Liver (tissue), 9 donors: ENCODE results near the gene MIER1. TPM values are rescaled to one million over a fixed set of nuclear protein-coding genes. Genes with fewer than 3 reads are reported as not detected.
"Not testable (repeated sequence)": the region's sequence is repeated elsewhere in the genome, so short reads cannot be mapped to it uniquely, and the experiment has no call there.

ENCODE experiments used
- DNase-seq: peaks from one replicate; pipeline ENCODE4 v3.0.0-alpha.2; 2017; ENCODE audit warnings: low spot score
- H3K27ac ChIP-seq, 2 donors: one replicate each; pipeline ENCODE4 v1.7.0; 2013; ENCODE audit warnings: inconsistent platforms in 2 of 2, low read length in 2 of 2, control low read depth in 1 of 2, low read depth in 1 of 2, mild to moderate bottlenecking in 1 of 2
- H3K27me3 ChIP-seq, 4 donors: one replicate each; pipeline versions ENCODE4 v1.6.1 to v1.7.0; 2013; ENCODE audit warnings: low read length in 3 of 4, inconsistent platforms in 1 of 4, mild to moderate bottlenecking in 1 of 4, moderate library complexity in 1 of 4; ENCODE audit not compliant: control insufficient read depth in 4 of 4, insufficient read depth in 4 of 4
- H3K36me3 ChIP-seq, 4 donors: one replicate each; pipeline versions ENCODE4 v1.6.1 to v1.7.0; 2013; ENCODE audit warnings: low read length in 3 of 4, mild to moderate bottlenecking in 3 of 4, low read depth in 1 of 4, moderate library complexity in 1 of 4; ENCODE audit not compliant: control insufficient read depth in 4 of 4, insufficient read depth in 3 of 4
- H3K4me1 ChIP-seq, 4 donors: one replicate each; pipeline versions ENCODE4 v1.6.1 to v1.7.0; 2013; ENCODE audit warnings: low read length in 3 of 4, mild to moderate bottlenecking in 3 of 4, moderate library complexity in 1 of 4; ENCODE audit not compliant: control insufficient read depth in 4 of 4, insufficient read depth in 4 of 4
- H3K4me3 ChIP-seq, 3 donors: one replicate each; pipeline versions ENCODE4 v1.6.1 to v1.7.0; 2013; ENCODE audit warnings: low read length in 3 of 3, control low read depth in 1 of 3, low read depth in 1 of 3, mild to moderate bottlenecking in 1 of 3
- H3K9ac ChIP-seq, 2 donors: one replicate each; pipeline ENCODE4 v1.7.0; 2013; ENCODE audit warnings: low read length in 2 of 2, mild to moderate bottlenecking in 2 of 2, moderate library complexity in 2 of 2, control low read depth in 1 of 2, low read depth in 1 of 2
- H3K9me3 ChIP-seq, 4 donors: one replicate each; pipeline versions ENCODE4 v1.6.1 to v1.7.0; 2013; ENCODE audit warnings: low read length in 3 of 4; ENCODE audit not compliant: control insufficient read depth in 4 of 4
- EGR1 ChIP-seq, 2 donors: IDR thresholded peaks; 2 replicates each; pipeline ENCODE4 v1.6.1; 2016 to 2018; ENCODE audit warnings: antibody characterized with exemption in 2 of 2, low read depth in 2 of 2
- FOXA1 ChIP-seq: IDR thresholded peaks from 2 replicates; pipeline ENCODE4 v1.6.1; 2016; ENCODE audit warnings: antibody characterized with exemption
- FOXA2 ChIP-seq: IDR thresholded peaks from 2 replicates; pipeline ENCODE4 v1.6.1; 2016; ENCODE audit warnings: antibody characterized with exemption
- GABPA ChIP-seq, 2 donors: IDR thresholded peaks in 1 of 2; conservative IDR thresholded peaks in 1 of 2; 2 replicates each; pipeline ENCODE4 v1.6.1; 2016; ENCODE audit warnings: antibody characterized with exemption in 2 of 2, mild to moderate bottlenecking in 1 of 2, moderate library complexity in 1 of 2
- JUND ChIP-seq, 2 donors: IDR thresholded peaks; 2 replicates each; pipeline ENCODE4 v1.6.1; 2016; ENCODE audit warnings: antibody characterized with exemption in 2 of 2
- NR2F2 ChIP-seq: IDR thresholded peaks from 2 replicates; pipeline ENCODE4 v1.6.1; 2016; ENCODE audit warnings: antibody characterized with exemption
- REST ChIP-seq: IDR thresholded peaks from 2 replicates; pipeline ENCODE4 v1.6.1; 2016; ENCODE audit warnings: antibody characterized with exemption, mild to moderate bottlenecking
- RXRA ChIP-seq, 2 donors: IDR thresholded peaks; 2 replicates each; pipeline ENCODE4 v1.6.1; 2017 to 2018; ENCODE audit warnings: antibody characterized with exemption in 2 of 2, mild to moderate bottlenecking in 1 of 2
- SP1 ChIP-seq: IDR thresholded peaks from 2 replicates; pipeline ENCODE4 v1.6.1; 2018; ENCODE audit warnings: antibody characterized with exemption, mild to moderate bottlenecking
- TAF1 ChIP-seq: conservative IDR thresholded peaks from 2 replicates; pipeline ENCODE4 v1.6.1; 2016; ENCODE audit warnings: antibody characterized with exemption, mild to moderate bottlenecking
- YY1 ChIP-seq: IDR thresholded peaks from 2 replicates; pipeline ENCODE4 v1.6.1; 2016; ENCODE audit warnings: antibody characterized with exemption, mild to moderate bottlenecking
- WGBS: extraction: QIAGEN DNeasy Blood & Tissue Kit; methylation state at CpG from one replicate; pipeline ENCODE4 v1.1.7; 2013; 5-methylcytosine and 5-hydroxymethylcytosine counted together
- polyA plus RNA-seq, 2 donors: library from polyadenylated mRNA; stranded (reverse) in 1 of 2; unstranded in 1 of 2; fragments of 200-250 nt in 1 of 2; fragments of >200 nt in 1 of 2; fragmentation: Nextera tagmentation in 1 of 2; extraction: Ambion mirVana in 1 of 2; gene quantifications; one replicate each; pipeline versions ENCODE4 v1.2.1 to v1.2.3, GENCODE V29; 2013 to 2015
- total RNA-seq, 2 donors: library from RNA; depleted of rRNA; stranded (reverse); fragments of >200 nt; gene quantifications; one replicate each; pipeline ENCODE4 v1.2.3, GENCODE V29; 2014
- TF ChIP-seq, protein P1 (sequence below): IDR thresholded peaks from 2 replicates; pipeline ENCODE4 v1.6.1; 2016; ENCODE audit warnings: antibody characterized with exemption
- donor health status: healthy.
- donor health status: healthy.
- donor health status: healthy.
- donor health status: healthy.
- donor health status: healthy.

MIER1 gene
- total and polyA plus RNA-seq, 4 donors: 7.3 to 23.2 (median 16.6) TPM

DNA sequence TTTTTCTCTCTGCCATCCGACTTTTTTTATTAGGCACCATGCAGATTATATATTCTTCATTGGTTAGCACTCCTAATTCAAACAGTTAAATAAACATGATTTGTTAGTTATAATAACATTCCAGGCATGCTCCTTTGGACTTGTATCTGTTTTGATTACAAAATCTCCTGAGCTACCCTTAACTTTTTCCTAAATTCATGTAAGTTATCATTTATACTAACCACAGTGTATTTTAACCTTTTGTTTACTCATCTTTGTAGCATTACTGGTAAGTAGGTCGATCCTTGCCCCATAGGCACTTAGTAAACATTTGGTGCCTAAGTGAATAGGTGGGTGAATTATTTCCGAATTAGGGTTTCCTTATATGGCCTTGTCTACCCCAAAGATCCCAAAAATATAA, 43.8 kb downstream of the MIER1 start:
- Histone ChIP-seq H3K4me3 (no peak overlapping the region), H3K27ac (no peak overlapping the region), H3K9me3 (no peaks in the 10 kb centered on the region), H3K27me3 (no peaks in the 10 kb centered on the region), H3K36me3 (peaks cover 0 to 24% (median 21%) of the 10 kb centered on the region in 4 donors), H3K4me1 (peaks cover 0 to 9% (median 4%) of the 10 kb centered on the region in 4 donors), H3K9ac (no peak overlapping the region)
- WGBS: 40% methylated on average over 3 of the region's 3 CpGs
- no peak for TF ChIP-seq GABPA (IDR thresholded peaks at IDR 0.05 in 1 of 2, conservative IDR thresholded peaks at IDR 0.05 in 1 of 2)
- TF ChIP-seq NR2F2: no peak
- no peak for TF ChIP-seq RXRA (IDR thresholded peaks at IDR 0.05)
- no peak for DNase-seq

GRCh38 chr1:66978201-66978600, 53.4 kb downstream of the MIER1 start:
- H3K4me1 ChIP-seq: peaks cover 0 to 24% (median 13%) of the 10 kb centered on the region in 4 donors
- H3K36me3 ChIP-seq: peaks cover 2 to 31% (median 22%) of the 10 kb centered on the region in 4 donors
- H3K4me3 ChIP-seq: no peak overlapping the region
- no peaks in the 10 kb centered on the region for H3K9me3 ChIP-seq
- TF ChIP-seq RXRA (IDR thresholded peaks at IDR 0.05): no peak
- TF ChIP-seq EGR1 (IDR thresholded peaks at IDR 0.05; ENCODE audit: low read depth in 2 of 2): no peak
- no peak for TF ChIP-seq YY1
- TF ChIP-seq NR2F2: no peak
- TF ChIP-seq, protein P1, sequence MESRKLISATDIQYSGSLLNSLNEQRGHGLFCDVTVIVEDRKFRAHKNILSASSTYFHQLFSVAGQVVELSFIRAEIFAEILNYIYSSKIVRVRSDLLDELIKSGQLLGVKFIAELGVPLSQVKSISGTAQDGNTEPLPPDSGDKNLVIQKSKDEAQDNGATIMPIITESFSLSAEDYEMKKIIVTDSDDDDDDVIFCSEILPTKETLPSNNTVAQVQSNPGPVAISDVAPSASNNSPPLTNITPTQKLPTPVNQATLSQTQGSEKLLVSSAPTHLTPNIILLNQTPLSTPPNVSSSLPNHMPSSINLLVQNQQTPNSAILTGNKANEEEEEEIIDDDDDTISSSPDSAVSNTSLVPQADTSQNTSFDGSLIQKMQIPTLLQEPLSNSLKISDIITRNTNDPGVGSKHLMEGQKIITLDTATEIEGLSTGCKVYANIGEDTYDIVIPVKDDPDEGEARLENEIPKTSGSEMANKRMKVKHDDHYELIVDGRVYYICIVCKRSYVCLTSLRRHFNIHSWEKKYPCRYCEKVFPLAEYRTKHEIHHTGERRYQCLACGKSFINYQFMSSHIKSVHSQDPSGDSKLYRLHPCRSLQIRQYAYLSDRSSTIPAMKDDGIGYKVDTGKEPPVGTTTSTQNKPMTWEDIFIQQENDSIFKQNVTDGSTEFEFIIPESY: no peak
- TF ChIP-seq TAF1: no peak
- TF ChIP-seq JUND (IDR thresholded peaks at IDR 0.05): no peak
- no peak for TF ChIP-seq REST
- no peak for TF ChIP-seq FOXA2
- TF ChIP-seq GABPA (IDR thresholded peaks at IDR 0.05 in 1 of 2, conservative IDR thresholded peaks at IDR 0.05 in 1 of 2): no peak
- TF ChIP-seq SP1: no peak
- no peak for TF ChIP-seq FOXA1
- H3K27ac ChIP-seq: no peak overlapping the region
- no peaks in the 10 kb centered on the region for H3K27me3 ChIP-seq
- H3K9ac ChIP-seq: no peak overlapping the region
- DNase-seq: no peak

DNA sequence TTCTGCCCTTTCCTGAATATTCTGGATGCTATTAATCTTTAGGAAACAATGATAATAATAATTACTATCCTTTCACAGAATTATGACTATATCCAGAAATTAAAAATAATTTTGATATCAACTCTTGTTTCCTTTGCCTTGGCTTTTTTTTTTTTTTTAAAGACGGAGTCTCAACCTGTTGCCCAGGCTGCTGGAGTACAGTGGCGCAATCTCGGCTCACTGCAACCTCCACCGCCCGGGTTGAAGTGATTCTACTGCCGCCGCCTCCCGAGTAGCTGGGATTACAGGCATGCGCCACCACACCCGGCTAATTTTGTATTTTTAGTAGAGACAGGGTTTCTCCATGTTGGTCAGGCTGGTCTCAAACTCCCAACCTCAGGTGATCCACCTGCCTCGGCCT, 54.8 kb downstream of the MIER1 start:
- H3K27me3 ChIP-seq, H3K9me3 ChIP-seq, H3K4me3 ChIP-seq, H3K9ac ChIP-seq, DNase-seq, H3K27ac ChIP-seq: not testable (repeated sequence)
- Histone ChIP-seq H3K4me1 (peaks cover 0 to 32% (median 15%) of the 10 kb centered on the region in 4 donors), H3K36me3 (peaks cover 1 to 29% (median 21%) of the 10 kb centered on the region in 4 donors)
- 98% methylated on average over 11 of the region's 11 CpGs for WGBS
